Central memory CD4-positive, alpha-beta T cell (primary cell): Measurements from ENCODE around the gene KIDINS220.

Experiments
- DNase-seq: peaks from one replicate; pipeline ENCODE4 v3.0.0; 2022
- total RNA-seq, 3 experiments: gene quantifications; one replicate each; lab custom pipeline; 2026; lab: John Stamatoyannopoulos, UW

KIDINS220 gene
- total RNA-seq = 124 to 172 (median 127) reads per million in 3 experiments

DNA sequence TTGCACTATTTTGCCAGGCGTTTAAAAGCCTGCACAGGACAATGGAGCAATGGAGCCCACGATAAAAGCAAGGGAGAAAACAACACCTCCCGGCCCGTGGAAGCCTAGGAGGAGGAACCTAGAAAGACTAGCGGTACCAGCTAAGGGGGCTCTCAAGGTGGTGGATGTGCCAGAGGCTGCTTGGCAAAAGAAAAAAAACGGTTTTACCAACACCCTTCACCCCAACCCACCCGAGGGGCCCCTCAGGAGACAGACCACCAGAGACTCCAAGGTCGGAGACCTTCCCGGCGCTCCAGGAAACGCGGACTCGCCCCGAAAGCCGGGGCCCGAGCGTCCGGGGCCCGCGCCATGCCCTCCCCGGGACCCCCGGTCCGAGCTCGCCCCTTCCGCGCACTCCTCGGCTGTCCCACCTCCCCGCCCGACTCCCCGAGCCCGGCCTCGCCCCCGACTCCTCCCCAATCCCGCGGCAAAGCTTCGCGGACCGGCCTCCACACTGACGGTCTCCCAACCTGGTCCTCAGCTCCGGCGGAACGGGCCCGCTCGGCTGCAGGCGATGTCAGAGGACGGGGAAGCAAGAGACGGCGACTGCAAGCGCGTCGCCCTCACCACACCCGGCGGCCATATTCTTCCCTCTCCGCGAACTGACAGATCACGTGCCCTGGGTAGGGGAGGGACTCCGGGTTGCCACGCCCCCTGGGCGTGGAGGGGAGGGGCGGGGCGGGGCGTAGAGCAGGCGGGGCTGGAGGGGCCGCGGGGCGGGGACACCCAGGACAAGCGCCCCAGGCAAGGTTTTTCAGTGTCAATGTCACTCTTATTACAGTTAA, at the start of gene KIDINS220:
Gene KIDINS220, minus strand, starts transcription at position 643 of the 824 bp plus-strand sequence. CDS start 10,520 bp downstream, outside the sequence.
- peak; percentile 82 for DNase-seq

DNA sequence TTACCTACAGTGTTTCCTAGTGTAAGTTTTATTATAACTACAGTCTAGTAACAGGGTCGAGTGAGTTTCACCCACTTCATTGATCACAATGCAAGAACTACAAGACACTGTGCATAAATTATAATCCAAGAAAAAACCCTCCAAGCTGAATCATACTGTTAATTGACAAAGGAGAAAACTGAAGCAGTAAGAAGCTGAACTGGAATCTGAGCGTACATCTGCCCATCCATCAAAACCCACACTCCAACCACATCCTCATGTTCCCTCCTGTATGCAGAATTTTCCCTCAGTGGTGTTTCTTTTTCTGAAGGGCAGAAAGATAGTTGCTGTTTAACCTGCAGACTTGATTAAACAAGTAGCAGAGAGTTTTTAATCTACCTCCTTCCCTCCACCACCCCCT, 49.5 kb upstream of the KIDINS220 start:
- DNase-seq = no peak

DNA sequence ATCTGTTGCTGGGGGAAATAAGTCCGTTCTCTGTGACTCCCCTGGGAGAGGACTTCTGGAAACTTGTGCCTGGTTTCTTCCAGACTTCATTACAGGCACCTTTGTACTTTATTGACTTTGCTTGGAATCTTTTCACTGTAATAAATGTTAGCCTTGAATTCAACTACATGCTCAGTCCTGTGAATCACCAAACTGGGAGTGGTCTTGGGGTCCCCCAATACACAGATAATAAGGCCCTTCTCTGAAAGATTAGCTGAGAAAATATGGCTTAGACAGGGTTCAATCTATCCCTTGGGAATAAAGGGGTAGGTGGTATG, 48.7 kb upstream of the KIDINS220 start:
- DNase-seq = no peak

DNA sequence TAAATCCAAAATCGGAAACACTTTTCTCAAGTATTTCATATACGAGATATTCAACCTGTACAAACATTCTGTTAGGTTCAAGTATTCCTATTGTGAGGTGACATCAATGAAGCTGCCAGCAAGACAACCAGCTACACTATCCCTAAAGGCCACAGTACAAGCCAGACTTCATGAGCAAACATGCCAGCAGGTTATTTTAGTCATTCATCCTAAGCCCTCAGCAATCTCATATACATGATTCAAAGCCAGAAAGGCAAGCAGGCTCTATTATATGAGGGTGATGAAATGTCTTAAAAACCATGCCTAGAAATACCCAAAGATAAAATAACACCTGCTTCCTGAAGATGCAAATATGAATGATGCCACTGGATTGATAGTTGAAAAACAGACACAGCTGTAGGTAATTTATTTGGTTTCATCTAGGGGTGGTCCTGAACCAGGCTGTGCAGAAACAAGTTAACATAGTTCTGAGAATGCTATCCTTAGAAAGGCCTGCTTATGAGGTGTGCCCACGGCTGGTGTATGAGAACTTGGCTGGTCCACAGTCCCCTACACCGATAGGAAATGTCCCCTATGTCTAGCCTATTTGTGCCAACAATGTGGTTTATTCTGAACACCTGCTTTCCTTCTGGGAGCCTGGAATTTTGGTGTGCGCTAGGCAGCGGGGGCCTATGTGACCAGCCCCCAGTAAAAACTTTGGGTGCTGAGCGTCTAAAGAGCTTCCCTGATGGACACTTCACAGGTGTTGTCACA, 48.2 kb upstream of the KIDINS220 start:
- DNase-seq = no peak

DNA sequence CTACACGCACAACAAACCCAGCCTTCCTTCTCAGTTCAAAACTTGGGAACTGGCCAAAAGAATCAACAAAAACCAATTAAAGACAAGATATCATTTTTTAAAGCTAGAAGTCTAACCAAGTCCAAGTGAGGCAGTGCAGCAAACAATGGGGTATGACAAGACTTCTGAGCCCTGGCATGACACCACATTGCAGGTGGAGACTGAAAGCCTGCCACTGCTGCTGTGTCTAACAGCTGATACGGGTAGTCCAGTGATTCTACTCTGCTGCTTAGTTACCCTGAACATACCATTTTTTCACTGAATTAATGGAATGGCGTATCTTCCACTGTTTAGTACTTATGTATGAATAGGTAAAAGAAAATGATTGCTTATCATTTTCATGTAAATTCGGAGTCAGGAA, 47.4 kb upstream of the KIDINS220 start:
- DNase-seq = no peak

DNA sequence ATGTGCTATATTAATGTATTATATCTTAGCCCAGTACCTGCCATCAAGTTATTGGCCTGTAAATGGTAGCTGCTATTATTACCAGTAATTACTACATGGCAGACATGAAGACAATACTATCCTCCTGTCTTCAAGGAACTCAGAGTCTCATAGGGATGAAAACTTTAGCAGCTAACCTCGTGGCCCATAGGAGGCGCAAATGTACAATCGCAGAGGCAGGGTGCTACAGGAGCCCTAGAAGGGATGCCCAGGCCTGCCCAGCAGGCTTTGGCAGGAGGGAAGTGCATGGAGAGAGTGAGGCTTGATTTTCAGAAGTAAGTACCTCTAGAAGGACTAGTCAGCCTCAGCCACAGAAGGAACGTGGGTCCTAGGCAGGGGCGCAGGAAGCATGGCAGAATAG, 44.7 kb upstream of the KIDINS220 start:
- DNase-seq = no peak

DNA sequence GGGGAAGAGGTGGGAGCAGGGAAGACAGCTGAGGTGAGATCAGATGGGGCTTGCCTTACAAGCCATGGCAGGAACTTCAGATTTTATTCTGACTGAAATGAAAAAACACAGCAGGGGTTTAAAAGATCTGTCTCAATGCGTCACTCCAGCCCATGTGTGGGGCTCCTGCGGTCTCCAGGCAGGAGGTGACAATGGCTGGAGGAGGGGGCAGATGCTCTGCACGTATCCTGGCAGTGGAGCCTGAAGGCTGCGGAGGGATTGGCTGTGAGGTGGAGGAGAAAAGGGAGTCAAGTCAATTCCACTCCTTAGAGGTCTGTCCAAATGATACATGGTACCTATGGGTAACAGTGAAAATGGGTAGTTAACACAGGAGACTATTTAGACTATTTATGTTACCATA, 40.5 kb upstream of the KIDINS220 start:
- DNase-seq = no peak

DNA sequence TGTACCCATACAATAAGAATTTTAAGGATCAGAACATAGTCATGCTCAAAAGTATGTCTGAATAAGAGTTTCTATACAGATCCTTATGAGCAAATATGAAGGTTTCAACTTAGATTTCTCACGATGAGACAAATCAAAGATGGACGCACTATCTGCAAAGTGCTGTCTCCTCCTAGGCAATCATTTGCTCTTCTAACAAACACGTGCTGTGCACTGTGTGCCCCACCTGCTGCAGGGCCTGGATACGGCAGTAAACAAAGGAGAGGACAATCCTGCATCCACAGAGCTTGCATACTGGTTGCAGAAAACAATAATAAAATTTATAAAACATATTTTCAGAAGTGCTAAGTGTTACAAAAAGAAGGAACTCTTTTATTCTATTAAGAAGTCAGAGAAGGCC, 39.9 kb upstream of the KIDINS220 start:
- DNase-seq = no peak

DNA sequence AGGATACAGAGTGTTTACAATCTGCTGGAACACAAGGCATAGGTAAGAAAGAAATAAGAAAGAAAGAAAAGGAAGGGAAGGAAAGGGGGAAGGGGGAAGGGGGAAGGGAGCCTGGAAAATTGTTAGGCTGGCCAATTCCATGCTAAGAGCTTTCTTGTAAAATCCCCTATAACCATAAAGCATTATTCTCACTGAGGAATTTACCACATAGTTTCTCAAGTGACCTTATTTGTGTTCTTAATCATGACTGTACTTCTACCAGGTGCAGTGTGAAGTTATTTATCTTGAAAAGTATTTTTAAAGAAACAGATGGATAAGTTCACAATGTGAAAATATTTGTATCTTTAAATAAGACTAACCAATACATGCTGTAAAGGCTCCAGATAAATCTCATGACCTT, 39.2 kb upstream of the KIDINS220 start:
- DNase-seq = no peak

DNA sequence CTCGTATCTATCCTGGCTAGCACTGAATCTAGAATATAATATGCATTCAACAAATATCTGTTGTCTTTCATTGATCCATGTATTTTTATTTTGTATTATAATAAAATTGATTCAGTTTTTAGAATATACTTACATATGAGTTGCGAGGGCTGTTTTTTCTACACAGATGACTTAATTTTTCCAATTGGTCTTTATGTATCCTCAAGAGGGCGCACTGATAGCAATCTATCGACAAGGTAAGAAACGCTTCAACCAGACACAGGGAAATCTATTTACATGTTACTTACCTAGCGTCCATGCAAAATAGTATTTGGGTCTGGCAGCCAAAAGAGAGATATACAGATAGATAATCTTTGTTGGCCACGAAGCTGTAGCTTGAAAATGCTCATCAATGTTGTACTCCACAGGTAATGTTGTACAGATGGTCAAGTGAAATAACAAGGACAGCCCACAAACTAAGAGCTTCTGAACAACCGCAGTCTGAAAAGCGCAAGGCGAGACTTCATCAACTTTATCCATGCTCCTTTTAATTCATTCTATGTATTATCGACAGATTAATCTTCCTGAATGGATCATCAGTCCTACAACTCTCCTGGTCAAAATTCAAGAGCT, 35.5 kb upstream of the KIDINS220 start:
- DNase-seq = no peak

DNA sequence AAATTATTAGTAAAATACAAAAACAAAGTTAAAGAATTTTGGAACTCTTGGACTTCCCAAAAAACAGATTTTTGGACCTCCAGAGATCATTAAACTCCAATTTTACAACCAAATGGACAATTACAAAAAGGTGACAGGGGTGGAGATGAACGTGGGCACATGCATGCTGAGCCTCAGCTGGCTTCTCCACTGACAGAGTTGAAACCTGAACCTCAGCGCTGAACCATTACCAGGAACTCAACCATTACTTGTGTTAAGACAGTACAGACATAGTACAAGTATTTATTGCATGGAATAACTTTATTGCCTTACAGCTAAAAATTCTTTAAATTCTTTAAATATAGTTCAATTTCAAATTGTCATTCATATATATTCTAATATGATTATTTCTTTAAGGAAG, 33.0 kb upstream of the KIDINS220 start:
- no peak for DNase-seq

DNA sequence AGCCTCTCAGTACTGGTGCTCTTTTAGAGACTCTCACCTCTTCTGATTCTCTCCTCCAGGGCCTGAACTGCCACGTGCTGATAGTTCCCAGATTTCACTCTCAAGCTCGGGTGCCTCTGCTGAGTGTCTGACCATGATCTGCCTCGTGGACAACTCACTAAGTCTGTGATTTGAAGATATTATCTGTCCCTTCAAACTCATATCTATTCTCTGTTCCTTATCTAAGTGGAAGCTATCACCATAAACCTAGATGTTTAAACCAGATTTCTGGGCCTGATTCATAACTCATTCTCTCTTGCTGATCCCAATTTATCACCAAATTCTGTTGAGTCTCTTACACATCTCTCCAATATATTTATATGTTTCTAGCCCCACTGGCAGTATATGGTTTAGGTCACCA, 29.9 kb upstream of the KIDINS220 start:
- no peak for DNase-seq

DNA sequence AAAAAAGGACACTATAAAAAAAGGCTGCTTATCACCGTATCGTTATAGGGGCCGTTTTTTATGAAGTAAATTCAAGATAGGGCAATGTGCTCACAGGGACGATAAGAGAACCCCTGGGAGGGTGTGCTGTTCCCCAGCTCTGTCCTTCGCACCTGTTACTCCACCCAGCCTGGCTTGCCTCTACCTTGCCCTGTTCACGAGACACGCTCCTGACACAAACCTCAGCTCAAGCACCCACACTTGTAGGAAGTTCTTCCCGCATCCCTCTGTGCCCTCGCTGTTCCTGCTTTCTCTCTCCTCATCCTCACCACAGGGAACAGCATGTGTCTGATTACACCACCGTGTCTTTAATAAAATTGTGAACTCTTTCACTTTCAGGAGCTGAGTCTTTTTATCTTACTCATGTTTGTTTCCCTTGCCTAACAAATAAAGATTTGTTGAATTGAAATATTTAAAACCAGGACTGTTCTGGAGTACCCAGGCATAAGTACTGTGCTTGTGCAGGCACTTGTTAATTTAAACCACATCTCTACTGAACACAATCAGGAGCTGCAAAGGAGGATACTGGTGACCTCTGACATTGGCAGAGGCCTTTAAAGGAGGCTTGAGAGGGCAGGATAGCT, 26.0 kb upstream of the KIDINS220 start:
- DNase-seq = no peak

DNA sequence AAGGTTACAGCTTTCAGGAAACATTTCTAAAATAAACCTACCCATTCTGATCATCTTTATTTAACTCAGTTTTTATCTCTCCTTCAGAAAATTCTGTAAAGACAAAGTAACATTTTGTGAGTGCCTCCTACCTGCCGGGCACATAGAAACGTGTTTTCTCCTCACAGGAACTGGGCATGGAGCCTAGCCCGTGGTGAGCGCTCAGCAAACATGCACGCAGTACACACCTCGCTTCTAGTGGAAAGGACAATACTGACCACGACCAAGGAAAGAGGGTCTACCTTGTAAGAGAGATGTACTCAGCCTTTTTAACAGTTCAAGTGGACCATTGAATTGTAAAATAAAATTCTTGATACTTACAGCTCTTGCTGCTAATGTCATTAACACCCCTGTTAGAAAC, 24.8 kb upstream of the KIDINS220 start:
- DNase-seq = no peak

DNA sequence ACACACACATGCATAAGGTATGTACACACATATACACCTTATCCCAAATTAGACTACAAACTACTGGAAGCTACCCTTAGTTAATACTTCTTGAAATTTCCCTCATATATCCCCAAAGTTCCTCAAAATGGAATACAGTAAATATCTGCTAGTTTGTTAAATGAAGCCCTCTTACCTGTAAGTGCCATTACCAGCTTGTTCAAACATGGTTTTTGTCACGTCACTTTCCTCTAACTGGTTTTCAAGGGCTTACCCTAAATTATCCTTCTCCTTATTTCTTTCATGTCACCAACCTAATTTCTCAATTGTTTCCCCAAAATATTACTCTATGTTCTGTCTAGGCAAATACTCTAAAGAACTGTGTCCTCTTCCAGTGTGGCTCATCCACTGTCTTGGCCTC, 24.4 kb upstream of the KIDINS220 start:
- DNase-seq = no peak

DNA sequence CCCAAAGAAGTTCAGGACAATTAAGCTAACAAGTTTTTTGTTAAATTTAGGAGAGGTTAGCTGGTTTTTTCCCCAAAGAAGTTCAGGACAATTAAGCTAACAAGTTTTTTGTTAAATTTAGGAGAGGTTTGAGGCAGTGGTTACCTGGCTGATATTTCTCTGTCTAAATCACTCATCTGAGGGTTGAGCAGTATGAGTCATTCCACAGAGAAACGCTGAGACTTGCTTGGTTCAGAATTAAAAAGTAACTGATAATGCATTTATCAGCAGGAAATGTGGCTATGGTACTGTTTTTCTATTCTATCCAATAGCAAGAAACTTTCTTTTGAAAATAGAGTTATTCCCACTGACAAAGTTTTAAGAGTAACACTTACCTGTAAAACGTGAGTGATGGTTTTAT, 22.8 kb upstream of the KIDINS220 start:
- DNase-seq = no peak

DNA sequence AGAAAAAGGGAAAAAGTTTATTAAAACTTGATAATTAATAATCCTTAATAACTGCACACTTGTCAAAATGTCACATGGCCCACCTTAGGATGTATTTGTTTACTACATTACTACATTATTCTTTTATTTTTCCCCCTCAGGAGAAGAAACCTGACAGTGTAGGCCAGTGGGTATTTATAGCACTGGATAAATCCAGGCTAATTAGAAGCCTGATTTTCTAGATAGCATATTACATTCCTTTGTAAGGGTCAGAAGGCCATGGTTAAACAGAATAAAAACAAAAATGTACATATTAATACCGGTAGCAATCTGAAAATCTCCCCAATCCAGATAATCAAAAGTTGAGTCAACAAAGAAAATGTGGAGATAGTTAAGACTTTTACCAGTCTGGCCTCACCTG, 21.5 kb upstream of the KIDINS220 start:
- no peak for DNase-seq

DNA sequence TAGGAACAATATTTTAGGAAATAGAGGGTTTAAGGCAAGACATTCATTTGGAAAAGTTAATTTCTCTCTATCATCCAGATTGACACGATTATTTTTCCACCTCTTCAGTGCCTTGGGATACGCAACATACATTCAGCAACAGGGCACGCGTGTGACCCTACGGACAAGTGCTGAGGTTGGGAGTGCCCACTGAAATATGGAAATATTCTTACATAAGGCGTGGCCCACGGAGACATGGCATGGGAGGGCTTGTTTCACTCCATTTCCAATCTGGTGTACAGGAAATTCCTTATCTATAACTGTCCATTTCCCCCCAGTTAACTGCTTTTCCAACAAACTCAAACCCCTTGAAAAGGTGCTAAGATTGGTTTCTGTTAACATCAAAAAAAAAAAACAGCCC, 20.9 kb upstream of the KIDINS220 start:
- no peak for DNase-seq

DNA sequence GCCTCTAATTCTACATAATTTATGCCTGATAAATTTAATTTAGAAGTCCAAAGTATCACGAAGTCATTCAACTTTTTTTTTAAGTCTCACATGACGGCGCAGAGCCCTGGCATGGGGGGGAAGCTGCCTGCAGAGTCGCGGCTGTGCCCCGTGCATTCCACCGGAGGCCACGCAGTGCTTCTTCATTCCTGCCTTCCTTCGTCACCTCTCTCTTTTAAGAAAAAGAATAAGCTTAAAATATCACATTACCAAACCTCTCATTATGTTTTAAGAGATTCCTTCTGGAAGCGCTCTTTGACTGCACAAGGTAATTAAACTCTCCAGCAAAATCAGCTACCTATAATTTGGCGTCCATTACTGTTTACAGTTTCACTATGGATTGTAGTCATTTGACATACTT, 20.3 kb upstream of the KIDINS220 start:
- DNase-seq = no peak

DNA sequence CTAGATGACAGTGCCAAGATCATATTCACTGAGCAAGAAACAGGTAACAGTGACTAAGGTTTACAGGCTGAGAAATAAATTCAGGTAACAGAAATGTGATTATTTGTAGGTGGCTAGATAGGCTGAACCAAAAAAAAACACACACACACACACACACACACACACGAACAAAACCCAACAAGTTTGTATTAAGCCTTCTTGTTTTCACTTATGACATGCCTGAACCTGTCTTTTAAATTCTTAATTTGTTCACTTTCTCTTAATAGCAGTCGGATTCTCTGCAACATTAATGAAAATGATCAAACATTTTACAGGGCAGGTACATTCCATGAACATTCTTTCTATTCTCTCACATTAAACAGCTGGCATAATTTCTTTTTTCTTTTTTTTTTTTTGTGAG, 18.8 kb upstream of the KIDINS220 start:
- DNase-seq = no peak

DNA sequence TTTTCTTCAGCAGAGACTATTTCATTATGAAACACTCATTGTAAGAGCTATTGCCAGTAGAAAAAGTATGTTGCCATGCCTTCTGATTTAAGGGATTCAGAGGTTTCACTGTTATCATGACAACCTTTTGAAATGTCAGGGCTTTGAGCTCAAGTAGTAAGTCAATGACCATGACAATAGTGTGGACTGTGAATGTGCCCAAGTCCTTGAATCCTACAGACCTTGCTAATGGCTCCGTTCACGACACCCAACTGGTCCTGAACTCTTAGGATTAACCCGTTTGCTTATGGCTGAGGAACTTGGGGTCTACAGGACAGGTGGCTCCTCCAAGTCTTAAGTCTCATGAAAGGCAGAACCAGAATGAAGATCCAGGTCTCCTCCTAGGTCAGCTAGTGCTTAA, 17.6 kb upstream of the KIDINS220 start:
- no peak for DNase-seq

DNA sequence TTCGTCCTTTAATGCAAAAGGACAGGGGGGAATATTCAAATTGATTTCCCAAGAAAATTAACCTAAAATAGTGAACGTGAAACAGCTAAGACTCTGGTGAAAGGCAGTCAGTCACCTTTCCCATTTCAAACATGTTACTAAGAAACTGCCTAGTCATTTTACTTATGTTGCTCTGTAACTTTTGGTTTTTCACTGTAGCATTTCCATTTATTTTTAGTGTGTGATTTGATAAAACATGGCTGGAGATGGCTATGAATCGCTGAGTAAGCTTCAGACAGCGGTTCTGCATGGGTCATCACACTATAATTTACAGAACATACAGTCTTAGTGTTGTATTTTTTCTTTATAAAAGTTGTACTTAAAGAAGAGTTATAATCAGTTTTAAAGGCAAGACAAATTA, 16.0 kb upstream of the KIDINS220 start:
- DNase-seq = no peak

DNA sequence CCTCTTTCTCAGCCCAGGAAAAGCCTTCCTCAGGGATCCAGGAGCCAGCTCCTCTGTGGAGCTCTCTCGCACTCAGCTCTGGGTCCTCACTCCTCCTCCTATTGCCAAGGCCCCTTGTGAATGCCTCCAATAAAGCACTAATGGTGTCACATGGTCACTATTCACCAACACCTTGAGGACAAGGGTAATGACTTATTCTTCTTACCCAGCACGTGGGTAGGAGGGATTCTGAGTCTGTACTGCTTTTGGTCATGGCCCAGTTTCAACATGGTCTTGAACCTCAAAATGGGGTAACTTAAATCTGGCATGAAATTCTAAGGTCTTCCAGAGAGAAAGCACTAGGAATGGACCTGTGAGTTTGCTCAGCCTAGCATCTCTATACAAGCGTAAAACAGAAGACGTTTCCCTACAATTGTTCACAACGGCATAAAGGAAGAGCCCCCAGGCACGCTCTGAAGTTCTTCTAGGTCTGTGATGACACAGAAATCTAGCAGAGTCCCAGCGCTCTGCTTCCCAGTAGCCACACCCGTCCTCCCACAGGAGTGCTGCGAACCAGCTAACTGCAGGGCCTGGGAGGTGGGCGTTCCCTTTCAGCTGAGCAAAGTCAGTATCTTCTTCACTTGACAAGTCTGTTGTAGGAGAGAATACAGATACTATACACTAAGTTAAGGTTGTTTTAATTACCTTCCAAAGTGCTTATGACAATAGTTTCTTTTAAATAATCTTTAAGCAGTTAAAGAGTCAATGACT, 14.6 kb upstream of the KIDINS220 start:
- DNase-seq = no peak
